IMR-90 (cell line): Measurements from ENCODE around the gene VPS26B. TPM values are rescaled to one million over a fixed set of nuclear protein-coding genes. Genes with fewer than 3 reads are reported as not detected.

Source experiments
- ATAC-seq: fragments of 200-7000 bp; cut with Tn5 transposase; 2 replicates; pipeline ENCODE4 v1.9.1; 2020; ENCODE audit warnings: low read depth, mild to moderate bottlenecking, moderate library complexity
- BruUV-seq: library from RNA; stranded (reverse); fragments of 400-500 nt; replicated peaks from 2 replicates; lab custom pipeline; 2021; lab: Mats Ljungman, UMichigan
- CTCF ChIA-PET: fragments of 300-600 bp; formaldehyde crosslinking; extraction: SDS; loops from one replicate; lab custom pipeline; 2021; ENCODE audit warnings: antibody characterized with exemption; lab: Yijun Ruan, JAX
- POLR2A ChIA-PET: fragments of 300-600 bp; sonication (Branson Sonifier 250); formaldehyde crosslinking; loops from one replicate; lab custom pipeline; 2022; ENCODE audit warnings: antibody characterized with exemption; ENCODE audit not compliant: unreplicated experiment; lab: Charles Lee
- DNase-seq: peaks from one replicate; pipeline ENCODE4 v3.0.0; 2013
- H2AFZ ChIP-seq: replicated peaks from 2 replicates; pipeline ENCODE3; 2013; ENCODE audit warnings: low read length, mild to moderate bottlenecking; ENCODE audit not compliant: poor library complexity
- H2AK5ac ChIP-seq: 2 replicates; pipeline ENCODE4 v1.6.1; 2013; ENCODE audit warnings: low read depth, low read length, inconsistent platforms
- H2AK9ac ChIP-seq: replicated peaks from 2 replicates; pipeline ENCODE3; 2013; ENCODE audit warnings: mild to moderate bottlenecking, low read depth, low read length, moderate library complexity; ENCODE audit not compliant: poor library complexity
- H2BK120ac ChIP-seq: 2 replicates; pipeline ENCODE4 v1.6.1; 2013; ENCODE audit warnings: low read depth, low read length, inconsistent platforms
- H2BK15ac ChIP-seq: 3 replicates; pipeline ENCODE4 v1.6.1; 2013; ENCODE audit warnings: low read depth, low read length, inconsistent platforms
- H2BK20ac ChIP-seq: 2 replicates; pipeline ENCODE4 v1.6.1; 2013; ENCODE audit warnings: low read depth, mild to moderate bottlenecking, inconsistent platforms, low read length, moderate library complexity
- H2BK5ac ChIP-seq: 2 replicates; pipeline ENCODE4 v1.6.1; 2013; ENCODE audit warnings: mild to moderate bottlenecking, low read depth, low read length, inconsistent platforms; ENCODE audit not compliant: poor library complexity, severe bottlenecking
- H3K14ac ChIP-seq: replicated peaks from 2 replicates; pipeline ENCODE4 v1.6.1; 2013; ENCODE audit warnings: low read depth, low read length, inconsistent platforms
- H3K18ac ChIP-seq: 2 replicates; pipeline ENCODE4 v1.6.1; 2013; ENCODE audit warnings: low read depth, low read length, control low read depth
- H3K23ac ChIP-seq: 2 replicates; pipeline ENCODE4 v1.6.1; 2013; ENCODE audit warnings: low read depth, low read length, inconsistent platforms
- H3K27ac ChIP-seq: 2 replicates; pipeline ENCODE4 v1.5.1; 2013; ENCODE audit warnings: mild to moderate bottlenecking, control low read depth, low read length; ENCODE audit not compliant: insufficient read depth
- H3K27me3 ChIP-seq: 2 replicates; pipeline ENCODE4 v1.6.1; 2013; ENCODE audit warnings: low read length; ENCODE audit not compliant: control insufficient read depth, insufficient read depth
- H3K36me3 ChIP-seq: 2 replicates; pipeline ENCODE4 v1.6.1; 2013; ENCODE audit warnings: low read length, mixed read lengths; ENCODE audit not compliant: control insufficient read depth, insufficient read depth
- H3K4ac ChIP-seq: 2 replicates; pipeline ENCODE4 v1.6.1; 2013; ENCODE audit warnings: low read depth, low read length, inconsistent platforms
- H3K4me1 ChIP-seq: 2 replicates; pipeline ENCODE4 v1.6.1; 2013; ENCODE audit warnings: low read length, mixed read lengths; ENCODE audit not compliant: control insufficient read depth, insufficient read depth
- H3K4me2 ChIP-seq: 2 replicates; pipeline ENCODE4 v1.6.1; 2013; ENCODE audit warnings: low read depth, mild to moderate bottlenecking, control low read depth, low read length, moderate library complexity
- H3K4me3 ChIP-seq: 2 replicates; pipeline ENCODE4 v1.5.1; 2013; ENCODE audit warnings: low read depth, mild to moderate bottlenecking, control low read depth, low read length, moderate library complexity; ENCODE audit not compliant: insufficient read depth
- H3K56ac ChIP-seq: 2 replicates; pipeline ENCODE4 v1.6.1; 2013; ENCODE audit warnings: low read length, inconsistent platforms; ENCODE audit not compliant: insufficient read depth; ENCODE audit errors: extremely low read depth
- H3K79me1 ChIP-seq, 2 experiments: 2 replicates each; pipeline ENCODE4 v1.6.1; 2013; ENCODE audit warnings: low read length in 2 of 2, inconsistent platforms in 1 of 2, low read depth in 1 of 2
- H3K9ac ChIP-seq: 2 replicates; pipeline ENCODE4 v1.6.1; 2013; ENCODE audit warnings: low read depth, low read length, control low read depth
- H3K9me1 ChIP-seq: 2 replicates; pipeline ENCODE4 v1.6.1; 2013; ENCODE audit warnings: low read length, inconsistent platforms; ENCODE audit not compliant: insufficient read depth
- H3K9me3 ChIP-seq: 2 replicates; pipeline ENCODE4 v1.6.1; 2013; ENCODE audit warnings: low read length; ENCODE audit not compliant: control insufficient read depth, insufficient read depth
- H4K20me1 ChIP-seq: 2 replicates; pipeline ENCODE4 v1.6.1; 2013; ENCODE audit warnings: low read length, inconsistent platforms; ENCODE audit not compliant: insufficient read depth
- H4K5ac ChIP-seq: 2 replicates; pipeline ENCODE4 v1.6.1; 2013; ENCODE audit warnings: mild to moderate bottlenecking, low read depth, low read length, control low read depth
- H4K8ac ChIP-seq, 2 experiments: 2 replicates each; pipeline ENCODE4 v1.6.1; 2013; ENCODE audit warnings: low read depth in 2 of 2, low read length in 2 of 2, control low read depth in 1 of 2, inconsistent platforms in 1 of 2
- H4K91ac ChIP-seq: 2 replicates; pipeline ENCODE4 v1.6.1; 2013; ENCODE audit warnings: low read depth, low read length, inconsistent platforms; ENCODE audit not compliant: insufficient read depth
- BHLHE40 ChIP-seq: fragments of 150-350 bp; IDR thresholded peaks from 2 replicates; pipeline ENCODE4 v1.6.1; 2016; ENCODE audit warnings: mild to moderate bottlenecking, low read depth, low read length
- CEBPB ChIP-seq: IDR thresholded peaks from 2 replicates; pipeline ENCODE4 v1.6.1; 2012; ENCODE audit warnings: low read depth, low read length, improper control_type of control experiment
- CHD1 ChIP-seq: IDR thresholded peaks from 2 replicates; pipeline ENCODE4 v1.6.1; 2012; ENCODE audit warnings: low read depth, low read length, improper control_type of control experiment
- CTCF ChIP-seq: conservative IDR thresholded peaks from 2 replicates; pipeline ENCODE4 v1.5.1; 2012; ENCODE audit warnings: mild to moderate bottlenecking, low read depth, low read length, improper control_type of control experiment
- ELK1 ChIP-seq: fragments of 150-350 bp; IDR thresholded peaks from 2 replicates; pipeline ENCODE4 v1.6.1; 2016; ENCODE audit warnings: low read depth, mild to moderate bottlenecking, low read length, moderate library complexity, borderline replicate concordance
- FOS ChIP-seq: fragments of 150-350 bp; IDR thresholded peaks from 2 replicates; pipeline ENCODE4 v1.6.1; 2016; ENCODE audit warnings: low read depth, low read length
- MAFK ChIP-seq: IDR thresholded peaks from 2 replicates; pipeline ENCODE4 v1.6.1; 2012; ENCODE audit warnings: low read depth, low read length, improper control_type of control experiment
- MAZ ChIP-seq: IDR thresholded peaks from 2 replicates; pipeline ENCODE4 v1.6.1; 2012; ENCODE audit warnings: low read depth, mild to moderate bottlenecking, low read length, improper control_type of control experiment, moderate library complexity, borderline replicate concordance
- MXI1 ChIP-seq: IDR thresholded peaks from 2 replicates; pipeline ENCODE4 v1.6.1; 2012; ENCODE audit warnings: low read depth, mild to moderate bottlenecking, low read length, moderate library complexity, borderline replicate concordance
- NFE2L2 ChIP-seq: fragments of 150-350 bp; IDR thresholded peaks from 2 replicates; pipeline ENCODE4 v1.6.1; 2016; ENCODE audit warnings: low read depth, mild to moderate bottlenecking, low read length
- POLR2A ChIP-seq: IDR thresholded peaks from 2 replicates; pipeline ENCODE4 v1.6.1; 2012; ENCODE audit warnings: mild to moderate bottlenecking, low read depth, low read length
- RAD21 ChIP-seq: IDR thresholded peaks from 2 replicates; pipeline ENCODE4 v1.6.1; 2012; ENCODE audit warnings: low read length, improper control_type of control experiment
- RCOR1 ChIP-seq: IDR thresholded peaks from 2 replicates; pipeline ENCODE4 v1.6.1; 2012; ENCODE audit warnings: mild to moderate bottlenecking, low read length, improper control_type of control experiment; ENCODE audit not compliant: insufficient replicate concordance
- RFX5 ChIP-seq: IDR thresholded peaks from 2 replicates; pipeline ENCODE4 v1.8.0; 2012; ENCODE audit warnings: low read depth, mild to moderate bottlenecking, low read length, moderate library complexity
- SMC3 ChIP-seq: fragments of 150-350 bp; IDR thresholded peaks from 2 replicates; pipeline ENCODE4 v1.6.1; 2016; ENCODE audit warnings: low read depth, mild to moderate bottlenecking, antibody characterized with exemption, low read length, moderate library complexity
- USF2 ChIP-seq: fragments of 150-350 bp; IDR thresholded peaks from 2 replicates; pipeline ENCODE4 v1.6.1; 2017; ENCODE audit warnings: mild to moderate bottlenecking, antibody characterized with exemption, low read length, low read depth
- WGBS, 2 experiments: methylation state at CpG; one replicate each; pipeline versions ENCODE4 v1.1.5 to v1.1.7; 2013; ENCODE audit warnings: missing lambda C conversion rate in 2 of 2; ENCODE audit not compliant: insufficient read length in 1 of 2; ENCODE audit errors: extremely low coverage in 2 of 2; 5-methylcytosine and 5-hydroxymethylcytosine counted together
- dilution Hi-C: fragments of 300-500 bp; cut with HindIII; formaldehyde crosslinking; loops from one replicate; pipeline ENCODE4 v1.14.3; 2018; ENCODE audit warnings: low sequenced_read_pairs; ENCODE audit not compliant: unreplicated experiment
- in situ Hi-C: fragments of 300-500 bp; cut with MboI; formaldehyde crosslinking; loops from 3 replicates; pipeline ENCODE4 v1.14.3; 2019; ENCODE audit warnings: low sequenced_read_pairs, inconsistent platforms, mixed read lengths
- intact Hi-C: fragments of 100-400 bp; cut with micrococcal nuclease; formaldehyde crosslinking; loops from 2 replicates; pipeline ENCODE4 v1.10.0; 2022
- polyA plus RNA-seq, 3 experiments: library from polyadenylated mRNA; depleted of rRNA; stranded (reverse); fragments of >200 nt; gene quantifications; 2 replicates each; pipeline ENCODE4 v1.2.3, GENCODE V29; 2012; ENCODE audit warnings: low replicate concordance in 1 of 3
- total RNA-seq: library from RNA; depleted of rRNA; stranded (reverse); fragments of >200 nt; gene quantifications from 2 replicates; pipeline ENCODE4 v1.2.3, GENCODE V29; 2012

VPS26B gene
- total and polyA plus RNA-seq, 2 of the 4 experiments (the other 2 are of a cell fraction) = 41.6 to 51.1 TPM

- H3K79me1 ChIP-seq = peaks cover 20 to 72% of the 10 kb centered on the region in 2 experiments
- no peak overlapping the region for H3K18ac ChIP-seq
- H3K4me2 ChIP-seq = no peak overlapping the region
- no peak overlapping the region for H3K56ac ChIP-seq
- no peaks in the 10 kb centered on the region for H3K27me3 ChIP-seq
- no peak overlapping the region for H4K91ac ChIP-seq
- peaks cover 18% of the 10 kb centered on the region for H3K9me1 ChIP-seq
- ChIA-PET CTCF (no interaction called here), POLR2A (no interaction called here)
- H3K36me3 ChIP-seq = peaks cover 2% of the 10 kb centered on the region; the same call in 1 of the 2 replicates
- H4K20me1 ChIP-seq = peaks cover 41% of the 10 kb centered on the region
- H3K23ac ChIP-seq = 0 out of 2 replicates have a peak overlapping the region, but pooled peaks have one; percentile 64
- intact Hi-C loops = loop anchor here (10.0 kb wide), 2 partner anchors 184 to 304 kb away; no protein-coding TSS in a partner anchor
- no peak overlapping the region for H3K14ac ChIP-seq
- in situ Hi-C loops = no loop called here
- ATAC-seq (no peak), DNase-seq (no peak)
- BruUV-seq = no TSS peak
- TF ChIP-seq FOS = no peak
- TF ChIP-seq MXI1 = no peak
- TF ChIP-seq POLR2A = no peak
- no peak for TF ChIP-seq NFE2L2
- no peak for TF ChIP-seq SMC3
- TF ChIP-seq RAD21 = no peak
- TF ChIP-seq CHD1 = no peak
- no peak for TF ChIP-seq RFX5
- no peak for TF ChIP-seq BHLHE40
- no peak for TF ChIP-seq RCOR1
- TF ChIP-seq MAFK = no peak
- no peak for TF ChIP-seq ELK1
- TF ChIP-seq CTCF = no peak
- TF ChIP-seq CEBPB = no peak
- no peak for TF ChIP-seq USF2
- no peak for TF ChIP-seq MAZ
- no peak overlapping the region for H2AK9ac ChIP-seq
- H4K8ac ChIP-seq = no peak overlapping the region
- dilution Hi-C loops = no loop called here
- no peak overlapping the region for H3K27ac ChIP-seq
- H3K9ac ChIP-seq = no peak overlapping the region
- no peak overlapping the region for H2BK120ac ChIP-seq
- no peak overlapping the region for H2BK15ac ChIP-seq
- H3K4me1 ChIP-seq = peaks cover 2% of the 10 kb centered on the region; the same call in 1 of the 2 replicates
- no peak overlapping the region for H2AK5ac ChIP-seq
- WGBS, 2 experiments = no CpG with 5 or more reads among the region's 6 CpGs
- H3K4ac ChIP-seq = no peak overlapping the region
- no peak overlapping the region for H2AFZ ChIP-seq
- H2BK5ac ChIP-seq = no peak overlapping the region
- no peak overlapping the region for H2BK20ac ChIP-seq
- no peaks in the 10 kb centered on the region for H3K9me3 ChIP-seq
- no peak overlapping the region for H3K4me3 ChIP-seq
- H4K5ac ChIP-seq = no peak overlapping the region
These were observed 4.2 kb downstream of the VPS26B start for GRCh38 chr11:134228625-134229024.
